Measurements from ENCODE around the gene FNDC3B.

FNDC3B gene

GRCh38 chr3:172191629-172192028 is 152.3 kb downstream of the FNDC3B start:
- H2BK12ac ChIP-seq (ENCODE audit: low read length), result no peak overlapping the region
- no peak overlapping the region for H3K14ac ChIP-seq (ENCODE audit: low read length)
- H2BK120ac ChIP-seq (ENCODE audit: low read depth, low read length), result no peak overlapping the region
- H3K9ac ChIP-seq (ENCODE audit: low read depth, low read length, poor library complexity), result no peak overlapping the region
- H3K27ac ChIP-seq (replicated peaks; ENCODE audit: low read length), result no peak overlapping the region
- DNase-seq (ENCODE audit: low spot score), result no peak
- no peak overlapping the region for H2BK15ac ChIP-seq (ENCODE audit: low read length)
- no peak overlapping the region for H2AK5ac ChIP-seq (ENCODE audit: low read depth, low read length)
- peaks cover 0 to 8% of the 10 kb centered on the region in 2 donors for H3K36me3 ChIP-seq (replicated peaks in 1 of 2; ENCODE audit: control insufficient read depth in 2 of 2, insufficient read depth in 2 of 2, low read length in 2 of 2)
- no peak overlapping the region for H3K4me2 ChIP-seq (ENCODE audit: insufficient read depth, low read length, poor library complexity, severe bottlenecking)
- peaks cover 4 to 27% of the 10 kb centered on the region in 2 donors for H3K4me1 ChIP-seq (ENCODE audit: control insufficient read depth in 2 of 2, insufficient read depth in 1 of 2, low read depth in 1 of 2, low read length in 2 of 2)
- H3K23ac ChIP-seq (ENCODE audit: low read depth, low read length, poor library complexity), result no peak overlapping the region
- H3K18ac ChIP-seq (ENCODE audit: low read length), result no peak overlapping the region
- no peak overlapping the region for H3K4me3 ChIP-seq (ENCODE audit: low read length in 2 of 2)
- no peak overlapping the region for H2BK5ac ChIP-seq (ENCODE audit: low read length)
- no CpG with 5 or more reads among the region's 4 CpGs for WGBS, 2 donors (ENCODE audit: extremely low coverage in 2 of 2, insufficient read length in 2 of 2, insufficient replicate concordance in 1 of 2)
- H3K27me3 ChIP-seq (ENCODE audit: control insufficient read depth in 3 of 3, insufficient read depth in 3 of 3, low read depth in 1 of 3, low read length in 3 of 3), result no peaks in the 10 kb centered on the region
- peaks cover 1% of the 10 kb centered on the region for H3K79me1 ChIP-seq (ENCODE audit: low read depth, low read length)
- H4K91ac ChIP-seq (ENCODE audit: low read depth, low read length, poor library complexity), result no peak overlapping the region
- H4K8ac ChIP-seq (ENCODE audit: low read depth, low read length), result no peak overlapping the region
- no peak overlapping the region for H2AFZ ChIP-seq (ENCODE audit: low read length)
- H3K9me3 ChIP-seq (replicated peaks in 1 of 2; ENCODE audit: control insufficient read depth in 2 of 2, insufficient read depth in 1 of 2, low read depth in 1 of 2, low read length in 2 of 2), result no peaks in the 10 kb centered on the region
- H3K4ac ChIP-seq (ENCODE audit: low read length), result no peak overlapping the region

DNA sequence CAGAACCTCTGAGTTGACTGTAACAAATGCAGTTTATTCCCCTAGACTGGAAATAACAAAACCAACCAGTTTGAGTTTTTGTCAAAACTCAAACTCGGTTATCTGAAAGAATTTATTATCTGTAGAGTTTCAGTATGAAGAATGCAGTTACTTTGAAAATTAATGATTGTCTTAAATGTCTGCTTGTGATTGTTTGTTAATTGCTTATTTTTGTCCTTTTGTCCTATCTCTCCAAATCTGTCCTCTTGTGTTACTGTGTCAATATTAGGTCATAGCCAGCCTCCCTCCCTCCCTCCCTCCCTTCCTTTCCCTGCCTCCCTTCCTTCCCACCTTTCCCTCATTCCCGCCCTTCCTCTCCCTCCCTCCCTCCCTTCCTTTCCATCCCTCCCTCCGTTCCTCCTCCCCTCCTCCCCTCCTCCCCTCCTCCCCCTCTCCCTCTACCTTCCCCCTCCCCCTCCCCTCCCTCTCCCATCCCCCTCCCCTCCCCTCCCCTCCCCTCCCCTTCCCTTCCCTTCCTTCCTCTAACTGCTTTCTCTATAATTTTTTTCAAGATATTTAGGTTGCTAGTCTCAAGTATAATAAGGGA is 153.5 kb downstream of the FNDC3B start:
- no peak overlapping the region for H3K18ac ChIP-seq (ENCODE audit: low read length)
- peaks cover 1% of the 10 kb centered on the region for H3K79me1 ChIP-seq (ENCODE audit: low read depth, low read length)
- H3K4ac ChIP-seq (ENCODE audit: low read length), result no peak overlapping the region
- DNase-seq (ENCODE audit: low spot score), result no peak
- no peak overlapping the region for H2BK12ac ChIP-seq (ENCODE audit: low read length)
- H2AFZ ChIP-seq (ENCODE audit: low read length), result no peak overlapping the region
- no peak overlapping the region for H2BK120ac ChIP-seq (ENCODE audit: low read depth, low read length)
- H3K36me3 ChIP-seq (replicated peaks in 1 of 2; ENCODE audit: control insufficient read depth in 2 of 2, insufficient read depth in 2 of 2, low read length in 2 of 2), result peaks cover 0 to 2% of the 10 kb centered on the region in 2 donors
- H3K9ac ChIP-seq (ENCODE audit: low read depth, low read length, poor library complexity), result no peak overlapping the region
- no peak overlapping the region for H2BK15ac ChIP-seq (ENCODE audit: low read length)
- no peaks in the 10 kb centered on the region for H3K9me3 ChIP-seq (replicated peaks in 1 of 2; ENCODE audit: control insufficient read depth in 2 of 2, insufficient read depth in 1 of 2, low read depth in 1 of 2, low read length in 2 of 2)
- peaks cover 4 to 29% of the 10 kb centered on the region in 2 donors for H3K4me1 ChIP-seq (ENCODE audit: control insufficient read depth in 2 of 2, insufficient read depth in 1 of 2, low read depth in 1 of 2, low read length in 2 of 2)
- no peak overlapping the region for H4K8ac ChIP-seq (ENCODE audit: low read depth, low read length)
- H4K91ac ChIP-seq (ENCODE audit: low read depth, low read length, poor library complexity), result no peak overlapping the region
- H3K23ac ChIP-seq (ENCODE audit: low read depth, low read length, poor library complexity), result no peak overlapping the region
- H3K4me3 ChIP-seq (ENCODE audit: low read length in 2 of 2), result no peak overlapping the region
- 71% methylated on average over 1 of the region's 3 CpGs; no CpG with 5 or more reads in 1 of the 2 donors for WGBS, 2 donors (ENCODE audit: extremely low coverage in 2 of 2, insufficient read length in 2 of 2, insufficient replicate concordance in 1 of 2)
- H3K4me2 ChIP-seq (ENCODE audit: insufficient read depth, low read length, poor library complexity, severe bottlenecking), result no peak overlapping the region
- no peaks in the 10 kb centered on the region for H3K27me3 ChIP-seq (ENCODE audit: control insufficient read depth in 3 of 3, insufficient read depth in 3 of 3, low read depth in 1 of 3, low read length in 3 of 3)
- no peak overlapping the region for H2AK5ac ChIP-seq (ENCODE audit: low read depth, low read length)
- no peak overlapping the region for H2BK5ac ChIP-seq (ENCODE audit: low read length)
- H3K27ac ChIP-seq (replicated peaks; ENCODE audit: low read length), result no peak overlapping the region
- H3K14ac ChIP-seq (ENCODE audit: low read length), result no peak overlapping the region

GRCh38 chr3:172193436-172193835 is 154.1 kb downstream of the FNDC3B start:
- Histone ChIP-seq H3K4me2 (ENCODE audit: insufficient read depth, low read length, poor library complexity, severe bottlenecking) (no peak overlapping the region), H3K4me3 (ENCODE audit: low read length in 2 of 2) (no peak overlapping the region), H3K36me3 (replicated peaks in 1 of 2; ENCODE audit: control insufficient read depth in 2 of 2, insufficient read depth in 2 of 2, low read length in 2 of 2) (peaks cover 0 to 3% of the 10 kb centered on the region in 2 donors), H3K79me1 (ENCODE audit: low read depth, low read length) (peaks cover 1% of the 10 kb centered on the region), H3K23ac (ENCODE audit: low read depth, low read length, poor library complexity) (no peak overlapping the region), H3K9ac (ENCODE audit: low read depth, low read length, poor library complexity) (no peak overlapping the region), H2BK5ac (ENCODE audit: low read length) (no peak overlapping the region), H3K4ac (ENCODE audit: low read length) (no peak overlapping the region), H2AK5ac (ENCODE audit: low read depth, low read length) (no peak overlapping the region), H3K18ac (ENCODE audit: low read length) (no peak overlapping the region), H3K27ac (replicated peaks; ENCODE audit: low read length) (no peak overlapping the region), H4K8ac (ENCODE audit: low read depth, low read length) (no peak overlapping the region), H3K14ac (ENCODE audit: low read length) (no peak overlapping the region), H4K91ac (ENCODE audit: low read depth, low read length, poor library complexity) (no peak overlapping the region), H2AFZ (ENCODE audit: low read length) (no peak overlapping the region), H2BK15ac (ENCODE audit: low read length) (no peak overlapping the region), H3K27me3 (ENCODE audit: control insufficient read depth in 3 of 3, insufficient read depth in 3 of 3, low read depth in 1 of 3, low read length in 3 of 3) (no peaks in the 10 kb centered on the region), H2BK120ac (ENCODE audit: low read depth, low read length) (no peak overlapping the region), H3K4me1 (ENCODE audit: control insufficient read depth in 2 of 2, insufficient read depth in 1 of 2, low read depth in 1 of 2, low read length in 2 of 2) (peaks cover 4 to 29% of the 10 kb centered on the region in 2 donors), H2BK12ac (ENCODE audit: low read length) (no peak overlapping the region), H3K9me3 (replicated peaks in 1 of 2; ENCODE audit: control insufficient read depth in 2 of 2, insufficient read depth in 1 of 2, low read depth in 1 of 2, low read length in 2 of 2) (no peaks in the 10 kb centered on the region)
- no peak for DNase-seq (ENCODE audit: low spot score)
- no CpG with 5 or more reads among the region's 1 CpG for WGBS, 2 donors (ENCODE audit: extremely low coverage in 2 of 2, insufficient read length in 2 of 2, insufficient replicate concordance in 1 of 2)

DNA sequence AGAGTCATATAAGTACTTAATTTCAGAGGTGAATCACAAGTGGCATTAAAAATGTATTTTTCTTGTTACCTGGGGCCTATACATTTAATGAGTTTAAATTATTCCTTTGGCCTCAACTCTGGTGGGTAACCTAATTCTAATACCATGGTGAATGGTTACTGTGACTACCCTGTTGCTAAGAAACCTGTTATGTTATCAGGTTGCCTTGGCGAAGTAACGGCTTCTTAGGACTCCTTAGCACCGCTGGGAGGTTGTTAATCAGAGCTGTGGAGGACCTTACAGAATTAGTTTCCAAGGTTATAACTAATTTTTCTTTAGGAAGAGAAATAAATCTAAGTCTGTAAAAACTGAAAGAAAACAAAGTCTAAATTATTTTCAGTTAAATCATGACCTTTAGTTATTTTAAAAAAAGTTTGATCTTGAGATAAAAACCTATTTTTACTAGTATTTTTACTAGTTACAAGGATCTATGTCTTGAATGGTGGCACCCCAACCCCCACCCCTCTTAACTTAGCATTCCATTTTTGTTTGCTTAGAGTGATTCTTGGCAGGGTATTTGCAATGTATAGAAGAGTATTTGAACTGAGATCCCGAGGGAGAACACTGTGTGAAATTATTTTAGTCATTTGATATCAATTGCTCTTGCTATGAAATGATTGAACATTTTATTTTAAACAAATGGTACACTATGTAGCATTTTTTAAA is 155.5 kb downstream of the FNDC3B start:
- no peak overlapping the region for H2BK15ac ChIP-seq (ENCODE audit: low read length)
- H3K36me3 ChIP-seq (replicated peaks in 1 of 2; ENCODE audit: control insufficient read depth in 2 of 2, insufficient read depth in 2 of 2, low read length in 2 of 2), result peaks cover 0 to 5% of the 10 kb centered on the region in 2 donors
- DNase-seq (ENCODE audit: low spot score), result peak; percentile 53
- H3K18ac ChIP-seq (ENCODE audit: low read length), result no peak overlapping the region
- no peak overlapping the region for H2BK12ac ChIP-seq (ENCODE audit: low read length)
- H4K8ac ChIP-seq (ENCODE audit: low read depth, low read length), result no peak overlapping the region
- H2BK5ac ChIP-seq (ENCODE audit: low read length), result no peak overlapping the region
- H3K79me1 ChIP-seq (ENCODE audit: low read depth, low read length), result peaks cover 1% of the 10 kb centered on the region
- H2BK120ac ChIP-seq (ENCODE audit: low read depth, low read length), result no peak overlapping the region
- no peak overlapping the region for H3K4ac ChIP-seq (ENCODE audit: low read length)
- H3K27ac ChIP-seq (replicated peaks; ENCODE audit: low read length), result peak overlapping the region; percentile 41
- no peak overlapping the region for H3K4me3 ChIP-seq (ENCODE audit: low read length in 2 of 2)
- WGBS, 2 donors (ENCODE audit: extremely low coverage in 2 of 2, insufficient read length in 2 of 2, insufficient replicate concordance in 1 of 2), result no CpG with 5 or more reads among the region's 4 CpGs
- H3K9me3 ChIP-seq (replicated peaks in 1 of 2; ENCODE audit: control insufficient read depth in 2 of 2, insufficient read depth in 1 of 2, low read depth in 1 of 2, low read length in 2 of 2), result no peaks in the 10 kb centered on the region
- no peak overlapping the region for H3K23ac ChIP-seq (ENCODE audit: low read depth, low read length, poor library complexity)
- no peak overlapping the region for H3K9ac ChIP-seq (ENCODE audit: low read depth, low read length, poor library complexity)
- no peak overlapping the region for H4K91ac ChIP-seq (ENCODE audit: low read depth, low read length, poor library complexity)
- H3K4me2 ChIP-seq (ENCODE audit: insufficient read depth, low read length, poor library complexity, severe bottlenecking), result no peak overlapping the region
- H3K14ac ChIP-seq (ENCODE audit: low read length), result no peak overlapping the region
- no peak overlapping the region for H2AK5ac ChIP-seq (ENCODE audit: low read depth, low read length)
- no peaks in the 10 kb centered on the region for H3K27me3 ChIP-seq (ENCODE audit: control insufficient read depth in 3 of 3, insufficient read depth in 3 of 3, low read depth in 1 of 3, low read length in 3 of 3)
- H2AFZ ChIP-seq (ENCODE audit: low read length), result no peak overlapping the region
- H3K4me1 ChIP-seq (ENCODE audit: control insufficient read depth in 2 of 2, insufficient read depth in 1 of 2, low read depth in 1 of 2, low read length in 2 of 2), result peaks cover 4 to 29% of the 10 kb centered on the region in 2 donors
